Ishikawa (cell line): Measurements from ENCODE around the gene PBX1.

ENCODE experiments used
- CEBPB ChIP-seq: IDR thresholded peaks from 2 replicates; pipeline ENCODE4 v1.6.1; 2012
- CREB1 ChIP-seq: IDR thresholded peaks from 2 replicates; pipeline ENCODE4 v1.6.1; 2012; ENCODE audit warnings: low read depth
- EP300 ChIP-seq: IDR thresholded peaks from 2 replicates; pipeline ENCODE4 v1.6.1; 2012; ENCODE audit warnings: borderline replicate concordance
- FOXM1 ChIP-seq: IDR thresholded peaks from 2 replicates; pipeline ENCODE4 v1.6.1; 2012; ENCODE audit warnings: low read depth, borderline replicate concordance
- RAD21 ChIP-seq: IDR thresholded peaks from 2 replicates; pipeline ENCODE4 v1.6.1; 2012; ENCODE audit warnings: low read depth
- TAF1 ChIP-seq: IDR thresholded peaks from 2 replicates; pipeline ENCODE4 v1.6.1; 2012; ENCODE audit warnings: low read depth, mild to moderate bottlenecking
- TEAD4 ChIP-seq: IDR thresholded peaks from 2 replicates; pipeline ENCODE4 v1.6.1; 2012
- TF ChIP-seq, protein P1 (sequence below): IDR thresholded peaks from 2 replicates; pipeline ENCODE4 v1.6.1; 2012; ENCODE audit warnings: low read depth, mild to moderate bottlenecking

- TF ChIP-seq TAF1 = no peak
- no peak for TF ChIP-seq TEAD4
- TF ChIP-seq, protein P1, sequence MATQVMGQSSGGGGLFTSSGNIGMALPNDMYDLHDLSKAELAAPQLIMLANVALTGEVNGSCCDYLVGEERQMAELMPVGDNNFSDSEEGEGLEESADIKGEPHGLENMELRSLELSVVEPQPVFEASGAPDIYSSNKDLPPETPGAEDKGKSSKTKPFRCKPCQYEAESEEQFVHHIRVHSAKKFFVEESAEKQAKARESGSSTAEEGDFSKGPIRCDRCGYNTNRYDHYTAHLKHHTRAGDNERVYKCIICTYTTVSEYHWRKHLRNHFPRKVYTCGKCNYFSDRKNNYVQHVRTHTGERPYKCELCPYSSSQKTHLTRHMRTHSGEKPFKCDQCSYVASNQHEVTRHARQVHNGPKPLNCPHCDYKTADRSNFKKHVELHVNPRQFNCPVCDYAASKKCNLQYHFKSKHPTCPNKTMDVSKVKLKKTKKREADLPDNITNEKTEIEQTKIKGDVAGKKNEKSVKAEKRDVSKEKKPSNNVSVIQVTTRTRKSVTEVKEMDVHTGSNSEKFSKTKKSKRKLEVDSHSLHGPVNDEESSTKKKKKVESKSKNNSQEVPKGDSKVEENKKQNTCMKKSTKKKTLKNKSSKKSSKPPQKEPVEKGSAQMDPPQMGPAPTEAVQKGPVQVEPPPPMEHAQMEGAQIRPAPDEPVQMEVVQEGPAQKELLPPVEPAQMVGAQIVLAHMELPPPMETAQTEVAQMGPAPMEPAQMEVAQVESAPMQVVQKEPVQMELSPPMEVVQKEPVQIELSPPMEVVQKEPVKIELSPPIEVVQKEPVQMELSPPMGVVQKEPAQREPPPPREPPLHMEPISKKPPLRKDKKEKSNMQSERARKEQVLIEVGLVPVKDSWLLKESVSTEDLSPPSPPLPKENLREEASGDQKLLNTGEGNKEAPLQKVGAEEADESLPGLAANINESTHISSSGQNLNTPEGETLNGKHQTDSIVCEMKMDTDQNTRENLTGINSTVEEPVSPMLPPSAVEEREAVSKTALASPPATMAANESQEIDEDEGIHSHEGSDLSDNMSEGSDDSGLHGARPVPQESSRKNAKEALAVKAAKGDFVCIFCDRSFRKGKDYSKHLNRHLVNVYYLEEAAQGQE = no peak
- no peak for TF ChIP-seq EP300
- no peak for TF ChIP-seq CREB1
- no peak for TF ChIP-seq RAD21
- no peak for TF ChIP-seq FOXM1
- no peak for TF ChIP-seq CEBPB
Measured at GRCh38 chr1:164670026-164670425, 111.0 kb downstream of the PBX1 start.
